ENCODE data around the gene KMO. TPM values are rescaled to one million over a fixed set of nuclear protein-coding genes. Genes with fewer than 3 reads are reported as not detected.
A peak's percentile ranks its signal among the peaks of the same experiment; 100 is the strongest.

Gene KMO
- total and polyA plus RNA-seq, 2 of the 13 experiments (the other 11 are each of a cell fraction or from before 2014, with no cell fraction given) = 0.01 TPM; not detected in 1

GRCh38 chr1:241640149-241640866 is 108.1 kb downstream of the KMO start, which contains the start of the genes CHML and OPN3 (continued):
- TF ChIP-seq HDAC1 (CRISPR knock-in tag; IDR thresholded peaks at IDR 0.05) = peak; percentile 53; the same call in 1 of the 2 replicates
- peak; percentile 76; the same call in 1 of the 2 replicates for TF ChIP-seq ZNF558 (CRISPR knock-in tag; IDR thresholded peaks at IDR 0.05; ENCODE audit: borderline replicate concordance)
- peak; percentile 47; the same call in 1 of the 2 replicates for TF ChIP-seq HOXD1 (CRISPR knock-in tag; IDR thresholded peaks at IDR 0.05)
- TF ChIP-seq ZMYM2 (CRISPR knock-in tag; IDR thresholded peaks at IDR 0.05) = no peak
- TF ChIP-seq ZBTB38 (CRISPR knock-in tag; IDR thresholded peaks at IDR 0.05) = no peak
- peak; percentile 52; the same call in 1 of the 2 replicates for TF ChIP-seq ZNF607 (CRISPR knock-in tag; IDR thresholded peaks at IDR 0.05; ENCODE audit: borderline replicate concordance)
- peak; percentile 48; the same call in 1 of the 2 replicates for TF ChIP-seq ZNF142 (CRISPR knock-in tag; IDR thresholded peaks at IDR 0.05)
- TF ChIP-seq ZNF891 (CRISPR knock-in tag; IDR thresholded peaks at IDR 0.05) = 0 out of 2 replicates have a peak, but pooled peaks have one; percentile 3
- TF ChIP-seq ZNF800 (CRISPR knock-in tag; IDR thresholded peaks at IDR 0.05) = 0 out of 2 replicates have a peak, but pooled peaks have one; percentile 42
- 0 out of 2 replicates have a peak, but pooled peaks have one; percentile 46 for TF ChIP-seq PITX1 (CRISPR knock-in tag; IDR thresholded peaks at IDR 0.05)
- TF ChIP-seq, protein P1, sequence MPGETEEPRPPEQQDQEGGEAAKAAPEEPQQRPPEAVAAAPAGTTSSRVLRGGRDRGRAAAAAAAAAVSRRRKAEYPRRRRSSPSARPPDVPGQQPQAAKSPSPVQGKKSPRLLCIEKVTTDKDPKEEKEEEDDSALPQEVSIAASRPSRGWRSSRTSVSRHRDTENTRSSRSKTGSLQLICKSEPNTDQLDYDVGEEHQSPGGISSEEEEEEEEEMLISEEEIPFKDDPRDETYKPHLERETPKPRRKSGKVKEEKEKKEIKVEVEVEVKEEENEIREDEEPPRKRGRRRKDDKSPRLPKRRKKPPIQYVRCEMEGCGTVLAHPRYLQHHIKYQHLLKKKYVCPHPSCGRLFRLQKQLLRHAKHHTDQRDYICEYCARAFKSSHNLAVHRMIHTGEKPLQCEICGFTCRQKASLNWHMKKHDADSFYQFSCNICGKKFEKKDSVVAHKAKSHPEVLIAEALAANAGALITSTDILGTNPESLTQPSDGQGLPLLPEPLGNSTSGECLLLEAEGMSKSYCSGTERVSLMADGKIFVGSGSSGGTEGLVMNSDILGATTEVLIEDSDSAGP (CRISPR knock-in tag; IDR thresholded peaks at IDR 0.05; ENCODE audit: borderline replicate concordance) = peak; percentile 63
- peak; percentile 58; the same call in 1 of the 2 replicates for TF ChIP-seq ZMAT5 (CRISPR knock-in tag; IDR thresholded peaks at IDR 0.05; ENCODE audit: borderline replicate concordance, low read depth)
- no peak for TF ChIP-seq KLF13 (CRISPR knock-in tag; IDR thresholded peaks at IDR 0.05)
- TF ChIP-seq ZNF816 (CRISPR knock-in tag; IDR thresholded peaks at IDR 0.05; ENCODE audit: borderline replicate concordance) = peak; percentile 76; the same call in 1 of the 2 replicates
- TF ChIP-seq EP300 (IDR thresholded peaks at IDR 0.05; ENCODE audit: low read depth in 2 of 2, low read length in 2 of 2) = peak in 1 of 2 experiments; percentile 18; a peak in 1 of 4 replicates
- TF ChIP-seq EP300 (CRISPR knock-in tag; IDR thresholded peaks at IDR 0.05; ENCODE audit: borderline replicate concordance) = no peak
- 0 out of 2 replicates have a peak, but pooled peaks have one; percentile 14 for TF ChIP-seq KLF15 (CRISPR knock-in tag; IDR thresholded peaks at IDR 0.05; ENCODE audit: borderline replicate concordance)
- TF ChIP-seq SAP130 (CRISPR knock-in tag; IDR thresholded peaks at IDR 0.05; ENCODE audit: low read depth) = peak; percentile 45
- TF ChIP-seq SNAPC2 (CRISPR knock-in tag; IDR thresholded peaks at IDR 0.05) = 0 out of 2 replicates have a peak, but pooled peaks have one; percentile 30

All from HepG2 (cell line).